ENCODE results near the gene TMEM235. TPM values are rescaled to one million over a fixed set of nuclear protein-coding genes. Genes with fewer than 3 reads are reported as not detected.
"Not testable (repeated sequence)": the region's sequence is repeated elsewhere in the genome, so short reads cannot be mapped to it uniquely, and the experiment has no call there.

TMEM235 gene
- total RNA-seq, 1 donor from 2014 or later = not detected

GRCh38 chr17:78252111-78252634 lies 20.7 kb downstream of the TMEM235 start:
- H3K4me1 Mint-ChIP-seq (ENCODE audit: low read depth, unreplicated experiment) = peaks cover 1% of the 10 kb centered on the region
- no peak overlapping the region for H3K27ac Mint-ChIP-seq (ENCODE audit: unreplicated experiment)
- no peaks in the 10 kb centered on the region for H3K27me3 Mint-ChIP-seq (ENCODE audit: unreplicated experiment)
- no peak for DNase-seq
- peaks cover 2% of the 10 kb centered on the region for H3K9me3 Mint-ChIP-seq (ENCODE audit: unreplicated experiment)
- H3K4me3 Mint-ChIP-seq (ENCODE audit: unreplicated experiment) = no peak overlapping the region
- TF ChIP-seq, protein P1, sequence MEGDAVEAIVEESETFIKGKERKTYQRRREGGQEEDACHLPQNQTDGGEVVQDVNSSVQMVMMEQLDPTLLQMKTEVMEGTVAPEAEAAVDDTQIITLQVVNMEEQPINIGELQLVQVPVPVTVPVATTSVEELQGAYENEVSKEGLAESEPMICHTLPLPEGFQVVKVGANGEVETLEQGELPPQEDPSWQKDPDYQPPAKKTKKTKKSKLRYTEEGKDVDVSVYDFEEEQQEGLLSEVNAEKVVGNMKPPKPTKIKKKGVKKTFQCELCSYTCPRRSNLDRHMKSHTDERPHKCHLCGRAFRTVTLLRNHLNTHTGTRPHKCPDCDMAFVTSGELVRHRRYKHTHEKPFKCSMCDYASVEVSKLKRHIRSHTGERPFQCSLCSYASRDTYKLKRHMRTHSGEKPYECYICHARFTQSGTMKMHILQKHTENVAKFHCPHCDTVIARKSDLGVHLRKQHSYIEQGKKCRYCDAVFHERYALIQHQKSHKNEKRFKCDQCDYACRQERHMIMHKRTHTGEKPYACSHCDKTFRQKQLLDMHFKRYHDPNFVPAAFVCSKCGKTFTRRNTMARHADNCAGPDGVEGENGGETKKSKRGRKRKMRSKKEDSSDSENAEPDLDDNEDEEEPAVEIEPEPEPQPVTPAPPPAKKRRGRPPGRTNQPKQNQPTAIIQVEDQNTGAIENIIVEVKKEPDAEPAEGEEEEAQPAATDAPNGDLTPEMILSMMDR (IDR thresholded peaks at IDR 0.05; ENCODE audit: partially characterized antibody, unreplicated experiment) = no peak
- H3K36me3 Mint-ChIP-seq (ENCODE audit: unreplicated experiment) = no peaks in the 10 kb centered on the region

DNA sequence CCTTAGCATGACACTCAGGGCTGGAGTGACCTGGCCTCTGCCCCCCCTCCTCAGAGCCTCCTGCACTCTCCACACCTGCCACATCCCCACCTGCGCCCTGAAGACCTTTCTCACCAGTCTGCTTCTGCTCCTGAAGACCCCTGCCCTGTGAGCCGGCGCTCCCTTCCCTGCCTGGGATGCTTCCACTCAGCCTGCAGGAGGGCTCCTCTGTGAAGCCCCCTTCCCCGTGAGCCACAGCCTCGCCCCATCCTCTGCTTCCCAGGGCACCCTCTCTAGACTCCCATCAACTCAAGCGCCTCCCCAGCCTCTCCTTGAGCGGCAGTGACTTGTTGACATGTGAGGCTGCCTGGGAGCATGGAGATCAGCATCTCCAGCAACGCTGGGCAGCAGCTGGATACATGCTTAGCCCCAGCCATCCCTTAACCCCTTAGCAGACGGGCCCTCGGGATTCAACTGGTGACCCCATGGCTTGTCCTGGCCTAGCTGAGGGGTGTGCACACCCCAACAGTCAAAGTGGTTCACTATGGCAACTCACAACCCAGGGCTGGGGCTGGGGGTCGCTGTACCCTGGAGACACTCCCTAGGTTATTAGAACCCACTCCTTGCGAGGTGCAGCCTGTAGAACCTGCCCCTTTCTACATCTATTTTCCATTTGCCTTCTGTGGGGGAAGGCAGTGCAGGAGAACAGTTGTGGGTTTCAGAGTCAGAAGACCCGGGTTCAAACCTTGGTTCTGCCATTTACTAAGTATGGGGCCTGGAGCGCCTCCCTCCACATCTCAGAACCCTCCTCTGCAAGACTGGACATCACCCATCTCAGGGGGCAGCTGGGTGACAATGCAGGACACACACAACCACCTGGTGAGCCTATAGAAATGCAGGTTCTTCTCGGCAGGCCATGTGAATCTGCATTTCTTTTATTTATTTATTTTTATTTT lies 21.5 kb downstream of the TMEM235 start:
- DNase-seq = no peak
- Mint-ChIP-seq H3K27me3 (ENCODE audit: unreplicated experiment) (no peaks in the 10 kb centered on the region), H3K4me3 (ENCODE audit: unreplicated experiment) (peak overlapping the region; percentile 63), H3K9me3 (ENCODE audit: unreplicated experiment) (peaks cover 1% of the 10 kb centered on the region), H3K36me3 (ENCODE audit: unreplicated experiment) (no peaks in the 10 kb centered on the region), H3K27ac (ENCODE audit: unreplicated experiment) (no peak overlapping the region), H3K4me1 (ENCODE audit: low read depth, unreplicated experiment) (peaks cover 4% of the 10 kb centered on the region)
- TF ChIP-seq, protein P1 (IDR thresholded peaks at IDR 0.05; ENCODE audit: partially characterized antibody, unreplicated experiment) = no peak

- not testable (repeated sequence) for DNase-seq; H3K27me3 Mint-ChIP-seq (ENCODE audit: unreplicated experiment); H3K4me1 Mint-ChIP-seq (ENCODE audit: low read depth, unreplicated experiment); H3K9me3 Mint-ChIP-seq (ENCODE audit: unreplicated experiment); H3K36me3 Mint-ChIP-seq (ENCODE audit: unreplicated experiment)
- Mint-ChIP-seq H3K4me3 (ENCODE audit: unreplicated experiment) (peak overlapping the region; percentile 82), H3K27ac (ENCODE audit: unreplicated experiment) (peak overlapping the region; percentile 62)
Measured at GRCh38 chr17:78253636-78253945, 22.2 kb downstream of the TMEM235 start.

- Mint-ChIP-seq H3K27me3 (ENCODE audit: unreplicated experiment) (no peaks in the 10 kb centered on the region), H3K27ac (ENCODE audit: unreplicated experiment) (peak overlapping the region; percentile 62), H3K4me1 (ENCODE audit: low read depth, unreplicated experiment) (peaks cover 4% of the 10 kb centered on the region), H3K36me3 (ENCODE audit: unreplicated experiment) (no peaks in the 10 kb centered on the region), H3K9me3 (ENCODE audit: unreplicated experiment) (peaks cover 2% of the 10 kb centered on the region), H3K4me3 (ENCODE audit: unreplicated experiment) (peak overlapping the region; percentile 82)
- peak; percentile 96 for DNase-seq
- TF ChIP-seq, protein P1 (IDR thresholded peaks at IDR 0.05; ENCODE audit: partially characterized antibody, unreplicated experiment) = no peak
Measured at GRCh38 chr17:78253946-78254672, 22.7 kb downstream of the TMEM235 start.

DNA sequence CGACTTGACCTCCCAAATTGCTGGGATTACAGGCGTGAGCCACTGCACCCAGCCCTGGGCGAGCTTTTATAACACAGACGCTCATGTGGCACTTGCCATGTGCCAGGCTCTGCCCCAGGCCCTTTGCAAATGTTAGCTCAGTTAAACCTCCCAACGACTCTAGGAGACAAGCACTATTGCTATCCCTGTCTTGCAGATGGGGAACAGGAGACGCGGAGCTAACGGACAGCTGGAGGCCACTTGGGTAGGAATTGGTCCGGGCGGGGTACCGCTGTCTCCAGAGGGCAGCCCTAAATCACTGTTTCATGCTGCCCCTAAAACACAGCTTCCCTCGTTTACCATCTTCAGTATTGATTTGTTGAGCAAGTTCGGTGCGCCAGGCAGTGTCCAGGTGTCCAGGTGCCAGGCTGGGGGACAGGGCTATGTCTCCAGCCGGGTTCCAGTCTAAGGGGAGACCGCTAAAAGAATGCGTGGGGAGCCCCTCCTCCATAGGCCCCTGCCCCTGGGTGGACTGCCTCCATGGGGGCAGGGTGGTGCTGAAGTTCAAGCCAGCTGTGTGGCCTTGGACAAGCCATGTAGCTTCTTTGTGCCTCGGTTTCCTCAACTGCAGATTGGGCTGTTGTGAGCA lies 23.7 kb downstream of the TMEM235 start:
- peaks cover 1% of the 10 kb centered on the region for H3K27me3 Mint-ChIP-seq (ENCODE audit: unreplicated experiment)
- H3K27ac Mint-ChIP-seq (ENCODE audit: unreplicated experiment) = no peak overlapping the region
- no peaks in the 10 kb centered on the region for H3K36me3 Mint-ChIP-seq (ENCODE audit: unreplicated experiment)

More for the DNA sequence above, 23.7 kb downstream of the TMEM235 start:
- Mint-ChIP-seq H3K9me3 (ENCODE audit: unreplicated experiment) (peaks cover 3% of the 10 kb centered on the region), H3K4me3 (ENCODE audit: unreplicated experiment) (no peak overlapping the region), H3K4me1 (ENCODE audit: low read depth, unreplicated experiment) (peaks cover 4% of the 10 kb centered on the region)
- DNase-seq = no peak
- TF ChIP-seq, protein P1 (IDR thresholded peaks at IDR 0.05; ENCODE audit: partially characterized antibody, unreplicated experiment) = no peak

All from glutamatergic neuron (in vitro differentiated cells).